ENCODE results near the gene TUB. TPM values are rescaled to one million over a fixed set of nuclear protein-coding genes. Genes with fewer than 3 reads are reported as not detected.

The TUB gene
- total and polyA plus RNA-seq, 2 of the 13 experiments (the other 11 are each of a cell fraction or from before 2014, with no cell fraction given): 4.3 to 5.6 TPM

DNA sequence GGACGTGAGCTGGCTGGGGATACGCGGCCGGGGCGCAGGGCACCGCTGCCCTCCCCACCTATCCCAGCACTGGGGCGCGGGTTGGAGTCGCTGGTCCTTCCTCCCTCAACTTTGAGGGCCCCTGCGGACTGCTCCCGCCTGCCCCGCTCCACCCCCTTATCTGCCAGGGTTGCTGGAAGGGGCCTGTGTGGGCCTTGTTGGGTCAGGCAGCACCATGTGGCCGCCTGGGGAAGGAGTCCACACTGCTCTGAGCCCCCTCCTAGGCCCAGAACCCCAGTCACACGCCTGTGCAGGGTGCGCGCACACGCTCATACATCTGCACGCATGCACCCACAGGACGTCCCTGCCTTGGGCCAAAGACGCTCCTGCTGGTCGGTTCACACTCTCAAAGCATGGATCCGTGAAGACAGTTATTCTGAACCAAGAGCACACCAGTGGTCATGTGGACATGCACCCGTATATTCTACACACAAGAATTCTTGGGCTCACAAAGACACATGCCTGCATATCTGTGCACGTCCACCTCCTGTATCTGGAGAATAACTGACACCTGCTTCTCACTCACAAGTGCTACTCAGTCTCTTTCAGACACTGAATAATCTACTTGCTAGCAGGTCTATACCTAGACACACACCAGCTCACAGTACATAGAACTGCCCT, 710 bp downstream of the TUB start (continued):
- TF ChIP-seq HIVEP1 (CRISPR knock-in tag; IDR thresholded peaks at IDR 0.05): no peak
- no peak for TF ChIP-seq ZNF282 (IDR thresholded peaks at IDR 0.05; ENCODE audit: partially characterized antibody)
- TF ChIP-seq, protein P1, sequence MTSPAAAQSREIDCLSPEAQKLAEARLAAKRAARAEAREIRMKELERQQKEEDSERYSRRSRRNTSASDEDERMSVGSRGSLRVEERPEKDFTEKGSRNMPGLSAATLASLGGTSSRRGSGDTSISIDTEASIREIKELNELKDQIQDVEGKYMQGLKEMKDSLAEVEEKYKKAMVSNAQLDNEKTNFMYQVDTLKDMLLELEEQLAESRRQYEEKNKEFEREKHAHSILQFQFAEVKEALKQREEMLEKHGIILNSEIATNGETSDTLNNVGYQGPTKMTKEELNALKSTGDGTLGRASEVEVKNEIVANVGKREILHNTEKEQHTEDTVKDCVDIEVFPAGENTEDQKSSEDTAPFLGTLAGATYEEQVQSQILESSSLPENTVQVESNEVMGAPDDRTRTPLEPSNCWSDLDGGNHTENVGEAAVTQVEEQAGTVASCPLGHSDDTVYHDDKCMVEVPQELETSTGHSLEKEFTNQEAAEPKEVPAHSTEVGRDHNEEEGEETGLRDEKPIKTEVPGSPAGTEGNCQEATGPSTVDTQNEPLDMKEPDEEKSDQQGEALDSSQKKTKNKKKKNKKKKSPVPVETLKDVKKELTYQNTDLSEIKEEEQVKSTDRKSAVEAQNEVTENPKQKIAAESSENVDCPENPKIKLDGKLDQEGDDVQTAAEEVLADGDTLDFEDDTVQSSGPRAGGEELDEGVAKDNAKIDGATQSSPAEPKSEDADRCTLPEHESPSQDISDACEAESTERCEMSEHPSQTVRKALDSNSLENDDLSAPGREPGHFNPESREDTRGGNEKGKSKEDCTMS (CRISPR knock-in tag; conservative IDR thresholded peaks at IDR 0.05): no peak
- no peak for TF ChIP-seq KLF11 (CRISPR knock-in tag; IDR thresholded peaks at IDR 0.05)
- TF ChIP-seq ZNF335 (CRISPR knock-in tag; IDR thresholded peaks at IDR 0.05): no peak
- TF ChIP-seq, protein P2, sequence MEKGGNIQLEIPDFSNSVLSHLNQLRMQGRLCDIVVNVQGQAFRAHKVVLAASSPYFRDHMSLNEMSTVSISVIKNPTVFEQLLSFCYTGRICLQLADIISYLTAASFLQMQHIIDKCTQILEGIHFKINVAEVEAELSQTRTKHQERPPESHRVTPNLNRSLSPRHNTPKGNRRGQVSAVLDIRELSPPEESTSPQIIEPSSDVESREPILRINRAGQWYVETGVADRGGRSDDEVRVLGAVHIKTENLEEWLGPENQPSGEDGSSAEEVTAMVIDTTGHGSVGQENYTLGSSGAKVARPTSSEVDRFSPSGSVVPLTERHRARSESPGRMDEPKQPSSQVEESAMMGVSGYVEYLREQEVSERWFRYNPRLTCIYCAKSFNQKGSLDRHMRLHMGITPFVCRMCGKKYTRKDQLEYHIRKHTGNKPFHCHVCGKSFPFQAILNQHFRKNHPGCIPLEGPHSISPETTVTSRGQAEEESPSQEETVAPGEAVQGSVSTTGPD (CRISPR knock-in tag; IDR thresholded peaks at IDR 0.05): no peak
- TF ChIP-seq ZNF567 (CRISPR knock-in tag; IDR thresholded peaks at IDR 0.05; ENCODE audit: borderline replicate concordance): no peak
- no peak for TF ChIP-seq ZNF7 (CRISPR knock-in tag; IDR thresholded peaks at IDR 0.05)
- TF ChIP-seq TP53 (CRISPR knock-in tag; conservative IDR thresholded peaks at IDR 0.05): no peak
- no peak for TF ChIP-seq RFXAP (CRISPR knock-in tag; IDR thresholded peaks at IDR 0.05; ENCODE audit: borderline replicate concordance)
- TF ChIP-seq, protein P3, sequence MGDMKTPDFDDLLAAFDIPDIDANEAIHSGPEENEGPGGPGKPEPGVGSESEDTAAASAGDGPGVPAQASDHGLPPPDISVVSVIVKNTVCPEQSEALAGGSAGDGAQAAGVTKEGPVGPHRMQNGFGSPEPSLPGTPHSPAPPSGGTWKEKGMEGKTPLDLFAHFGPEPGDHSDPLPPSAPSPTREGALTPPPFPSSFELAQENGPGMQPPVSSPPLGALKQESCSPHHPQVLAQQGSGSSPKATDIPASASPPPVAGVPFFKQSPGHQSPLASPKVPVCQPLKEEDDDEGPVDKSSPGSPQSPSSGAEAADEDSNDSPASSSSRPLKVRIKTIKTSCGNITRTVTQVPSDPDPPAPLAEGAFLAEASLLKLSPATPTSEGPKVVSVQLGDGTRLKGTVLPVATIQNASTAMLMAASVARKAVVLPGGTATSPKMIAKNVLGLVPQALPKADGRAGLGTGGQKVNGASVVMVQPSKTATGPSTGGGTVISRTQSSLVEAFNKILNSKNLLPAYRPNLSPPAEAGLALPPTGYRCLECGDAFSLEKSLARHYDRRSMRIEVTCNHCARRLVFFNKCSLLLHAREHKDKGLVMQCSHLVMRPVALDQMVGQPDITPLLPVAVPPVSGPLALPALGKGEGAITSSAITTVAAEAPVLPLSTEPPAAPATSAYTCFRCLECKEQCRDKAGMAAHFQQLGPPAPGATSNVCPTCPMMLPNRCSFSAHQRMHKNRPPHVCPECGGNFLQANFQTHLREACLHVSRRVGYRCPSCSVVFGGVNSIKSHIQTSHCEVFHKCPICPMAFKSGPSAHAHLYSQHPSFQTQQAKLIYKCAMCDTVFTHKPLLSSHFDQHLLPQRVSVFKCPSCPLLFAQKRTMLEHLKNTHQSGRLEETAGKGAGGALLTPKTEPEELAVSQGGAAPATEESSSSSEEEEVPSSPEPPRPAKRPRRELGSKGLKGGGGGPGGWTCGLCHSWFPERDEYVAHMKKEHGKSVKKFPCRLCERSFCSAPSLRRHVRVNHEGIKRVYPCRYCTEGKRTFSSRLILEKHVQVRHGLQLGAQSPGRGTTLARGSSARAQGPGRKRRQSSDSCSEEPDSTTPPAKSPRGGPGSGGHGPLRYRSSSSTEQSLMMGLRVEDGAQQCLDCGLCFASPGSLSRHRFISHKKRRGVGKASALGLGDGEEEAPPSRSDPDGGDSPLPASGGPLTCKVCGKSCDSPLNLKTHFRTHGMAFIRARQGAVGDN (CRISPR knock-in tag; IDR thresholded peaks at IDR 0.05): peak; percentile 79
- TF ChIP-seq FOSL2 (CRISPR knock-in tag; IDR thresholded peaks at IDR 0.05): no peak
- TF ChIP-seq ZSCAN21 (CRISPR knock-in tag; IDR thresholded peaks at IDR 0.05; ENCODE audit: borderline replicate concordance): 0 out of 2 replicates have a peak, but pooled peaks have one; percentile 42
- TF ChIP-seq PHF20 (CRISPR knock-in tag; IDR thresholded peaks at IDR 0.05): no peak
- TF ChIP-seq DNMT3B (CRISPR knock-in tag; conservative IDR thresholded peaks at IDR 0.05): no peak
- no peak for TF ChIP-seq ZBTB38 (CRISPR knock-in tag; IDR thresholded peaks at IDR 0.05)
- TF ChIP-seq SPEN (CRISPR knock-in tag; IDR thresholded peaks at IDR 0.05; ENCODE audit: low read depth): no peak
- TF ChIP-seq BCL6 (CRISPR knock-in tag; IDR thresholded peaks at IDR 0.05): no peak
- TF ChIP-seq PCBP1 (IDR thresholded peaks at IDR 0.05; ENCODE audit: borderline replicate concordance, low read depth, low read length): no peak
- TF ChIP-seq, protein P4, sequence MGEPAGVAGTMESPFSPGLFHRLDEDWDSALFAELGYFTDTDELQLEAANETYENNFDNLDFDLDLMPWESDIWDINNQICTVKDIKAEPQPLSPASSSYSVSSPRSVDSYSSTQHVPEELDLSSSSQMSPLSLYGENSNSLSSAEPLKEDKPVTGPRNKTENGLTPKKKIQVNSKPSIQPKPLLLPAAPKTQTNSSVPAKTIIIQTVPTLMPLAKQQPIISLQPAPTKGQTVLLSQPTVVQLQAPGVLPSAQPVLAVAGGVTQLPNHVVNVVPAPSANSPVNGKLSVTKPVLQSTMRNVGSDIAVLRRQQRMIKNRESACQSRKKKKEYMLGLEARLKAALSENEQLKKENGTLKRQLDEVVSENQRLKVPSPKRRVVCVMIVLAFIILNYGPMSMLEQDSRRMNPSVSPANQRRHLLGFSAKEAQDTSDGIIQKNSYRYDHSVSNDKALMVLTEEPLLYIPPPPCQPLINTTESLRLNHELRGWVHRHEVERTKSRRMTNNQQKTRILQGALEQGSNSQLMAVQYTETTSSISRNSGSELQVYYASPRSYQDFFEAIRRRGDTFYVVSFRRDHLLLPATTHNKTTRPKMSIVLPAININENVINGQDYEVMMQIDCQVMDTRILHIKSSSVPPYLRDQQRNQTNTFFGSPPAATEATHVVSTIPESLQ (CRISPR knock-in tag; conservative IDR thresholded peaks at IDR 0.05): no peak

Data from HepG2 (cell line).